Panc1 (cell line): ENCODE results near the gene RPS17.

Experiments
- POLR2AphosphoS5 ChIP-seq: IDR thresholded peaks from 2 replicates; pipeline ENCODE4 v1.6.1; 2012; ENCODE audit warnings: mild to moderate bottlenecking, low read depth, low read length, moderate library complexity
- TF ChIP-seq, protein P1 (sequence below): fragments of 450-650 bp; IDR thresholded peaks from 2 replicates; pipeline ENCODE4 v1.5.1; 2017; ENCODE audit warnings: mild to moderate bottlenecking

DNA sequence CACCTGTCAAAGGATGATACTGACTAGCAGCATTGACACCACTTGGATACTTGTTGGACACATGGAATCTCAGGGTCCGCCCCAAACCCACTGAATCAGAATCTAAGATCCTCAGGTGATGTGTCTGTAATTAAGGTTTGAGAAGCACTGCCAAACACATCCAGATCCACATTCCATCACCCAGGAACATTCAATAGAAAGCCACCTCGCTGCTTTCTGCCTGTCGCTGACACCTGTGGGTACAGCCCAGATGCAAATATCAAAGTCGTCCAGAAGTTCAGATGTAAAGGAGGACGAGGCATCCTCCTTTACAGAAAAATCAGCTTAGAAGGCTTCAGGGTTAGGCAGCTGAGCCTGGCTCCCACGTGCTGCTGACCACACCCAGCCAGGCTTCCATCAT is 5.2 kb upstream of the RPS17 start:
- TF ChIP-seq, protein P1, sequence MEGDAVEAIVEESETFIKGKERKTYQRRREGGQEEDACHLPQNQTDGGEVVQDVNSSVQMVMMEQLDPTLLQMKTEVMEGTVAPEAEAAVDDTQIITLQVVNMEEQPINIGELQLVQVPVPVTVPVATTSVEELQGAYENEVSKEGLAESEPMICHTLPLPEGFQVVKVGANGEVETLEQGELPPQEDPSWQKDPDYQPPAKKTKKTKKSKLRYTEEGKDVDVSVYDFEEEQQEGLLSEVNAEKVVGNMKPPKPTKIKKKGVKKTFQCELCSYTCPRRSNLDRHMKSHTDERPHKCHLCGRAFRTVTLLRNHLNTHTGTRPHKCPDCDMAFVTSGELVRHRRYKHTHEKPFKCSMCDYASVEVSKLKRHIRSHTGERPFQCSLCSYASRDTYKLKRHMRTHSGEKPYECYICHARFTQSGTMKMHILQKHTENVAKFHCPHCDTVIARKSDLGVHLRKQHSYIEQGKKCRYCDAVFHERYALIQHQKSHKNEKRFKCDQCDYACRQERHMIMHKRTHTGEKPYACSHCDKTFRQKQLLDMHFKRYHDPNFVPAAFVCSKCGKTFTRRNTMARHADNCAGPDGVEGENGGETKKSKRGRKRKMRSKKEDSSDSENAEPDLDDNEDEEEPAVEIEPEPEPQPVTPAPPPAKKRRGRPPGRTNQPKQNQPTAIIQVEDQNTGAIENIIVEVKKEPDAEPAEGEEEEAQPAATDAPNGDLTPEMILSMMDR, result no peak
- TF ChIP-seq POLR2AphosphoS5, result no peak
